ENCODE measurements around the gene ELF1.

- TF ChIP-seq CTCF (IDR thresholded peaks at IDR 0.05), result no peak
- no peak for TF ChIP-seq POLR2A (IDR thresholded peaks at IDR 0.05)
- TF ChIP-seq EP300 (IDR thresholded peaks at IDR 0.05), result no peak
Measured at GRCh38 chr13:40975441-40975840, 43.7 kb downstream of the ELF1 start.

Data from ovary (tissue), 3 donors.